GM18526 (cell line): Measurements from ENCODE around the gene ASCL2.

ENCODE experiments used
- POLR2A ChIP-seq: IDR thresholded peaks from 3 replicates; pipeline ENCODE4 v1.6.1; 2011; ENCODE audit not compliant: insufficient read length; ENCODE audit errors: extremely low read depth

The ASCL2 gene

DNA sequence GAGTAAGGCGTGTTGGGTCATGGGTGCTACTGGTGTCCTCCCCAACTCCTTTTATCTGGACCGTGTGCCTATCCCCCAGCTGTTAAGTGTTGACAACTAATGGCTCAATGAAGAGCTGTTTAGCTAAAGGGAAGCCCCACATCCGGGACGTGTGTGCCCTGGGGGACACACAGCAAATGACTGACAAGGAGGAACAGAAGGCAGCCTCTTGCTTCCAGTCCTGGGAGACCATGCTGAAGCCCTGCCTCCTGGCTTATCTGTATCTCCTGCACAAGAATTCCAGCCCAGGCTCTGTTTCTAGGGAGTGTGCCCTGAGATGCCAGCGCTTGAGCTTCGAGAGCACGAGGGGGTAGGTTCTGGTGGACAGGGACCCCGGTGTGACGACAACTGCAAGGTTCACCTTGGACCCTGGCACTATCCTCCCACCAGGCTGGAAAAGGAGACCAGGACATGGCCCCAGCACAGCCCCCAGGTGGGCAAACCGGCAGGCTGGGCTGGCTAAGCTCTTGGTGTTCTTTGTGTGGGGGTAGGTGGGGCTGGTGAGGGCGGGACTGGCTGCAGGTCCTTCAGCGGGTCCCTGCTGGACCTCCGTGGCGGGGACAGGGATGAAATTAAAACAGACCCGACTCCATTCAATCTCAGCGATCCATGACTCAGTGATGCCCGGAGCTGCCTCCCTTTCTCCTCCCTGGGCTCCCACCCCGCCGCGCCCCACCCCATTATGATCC is 21.0 kb downstream of the ASCL2 start:
- no peak for TF ChIP-seq POLR2A

DNA sequence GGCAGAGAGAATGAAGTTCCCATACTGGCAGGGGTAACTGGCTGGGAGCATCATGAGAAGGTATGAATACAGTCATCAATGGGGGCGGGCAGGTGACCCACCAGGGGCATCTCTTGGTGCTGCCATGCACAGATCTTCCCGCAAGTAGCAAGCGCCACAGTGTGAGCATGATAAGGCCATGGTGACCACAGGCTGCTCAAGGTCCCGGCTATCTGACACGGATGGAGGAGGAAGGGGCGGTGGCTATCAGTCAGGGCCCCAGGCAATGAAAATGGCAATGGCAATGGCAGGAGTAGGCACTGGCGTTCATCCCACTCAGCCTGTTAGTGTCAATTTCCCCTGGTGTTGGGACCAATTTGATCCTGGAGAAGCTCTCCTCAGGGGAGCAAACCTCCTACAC is 21.6 kb downstream of the ASCL2 start:
- TF ChIP-seq POLR2A: no peak

- TF ChIP-seq POLR2A: no peak
Measured at GRCh38 chr11:2248242-2248641, 22.1 kb downstream of the ASCL2 start.

- no peak for TF ChIP-seq POLR2A
Measured at GRCh38 chr11:2247496-2247895, 22.9 kb downstream of the ASCL2 start.

- TF ChIP-seq POLR2A: no peak
Measured at GRCh38 chr11:2240834-2241233, 29.6 kb downstream of the ASCL2 start.

GRCh38 chr11:2237457-2238238 is 32.7 kb downstream of the ASCL2 start:
- TF ChIP-seq POLR2A: no peak

GRCh38 chr11:2235588-2236326 is 34.6 kb downstream of the ASCL2 start:
- TF ChIP-seq POLR2A: no peak

GRCh38 chr11:2234963-2235362 is 35.4 kb downstream of the ASCL2 start:
- no peak for TF ChIP-seq POLR2A

DNA sequence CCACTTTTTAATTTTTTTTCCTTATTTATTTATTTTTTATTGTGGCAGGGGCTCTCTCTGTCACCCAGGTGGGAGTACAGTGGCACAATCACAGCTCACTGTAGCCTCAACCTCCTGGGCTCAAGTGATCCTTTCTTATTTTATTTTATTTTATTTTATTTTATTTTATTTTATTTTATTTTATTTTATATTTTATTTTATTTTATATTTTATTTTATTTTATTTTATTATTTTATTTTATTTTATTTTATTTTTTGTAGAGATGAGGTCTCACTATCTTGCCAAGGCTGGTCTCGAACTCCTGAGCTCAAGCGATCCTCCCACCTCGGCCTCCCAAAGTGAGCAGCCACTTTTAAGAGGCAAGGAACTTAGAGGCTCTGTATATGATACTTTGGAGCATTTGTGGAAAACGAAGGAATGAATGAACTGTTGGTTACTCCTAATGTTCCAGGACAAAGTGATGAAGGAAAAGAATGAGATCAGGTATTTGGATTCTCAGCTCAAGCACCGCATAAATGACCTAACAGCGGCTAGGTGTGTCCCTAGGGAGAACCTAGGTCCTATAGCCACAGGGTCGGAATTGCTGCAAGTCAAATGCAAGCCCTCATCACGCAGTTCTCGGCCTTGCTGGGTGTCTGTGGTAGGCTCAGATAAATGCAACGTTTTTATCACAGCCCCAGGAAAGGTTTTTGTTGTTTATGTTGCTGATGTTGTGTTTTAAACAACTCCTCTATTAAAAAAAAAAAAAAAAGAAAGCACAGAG is 36.5 kb downstream of the ASCL2 start:
- TF ChIP-seq POLR2A: no peak

DNA sequence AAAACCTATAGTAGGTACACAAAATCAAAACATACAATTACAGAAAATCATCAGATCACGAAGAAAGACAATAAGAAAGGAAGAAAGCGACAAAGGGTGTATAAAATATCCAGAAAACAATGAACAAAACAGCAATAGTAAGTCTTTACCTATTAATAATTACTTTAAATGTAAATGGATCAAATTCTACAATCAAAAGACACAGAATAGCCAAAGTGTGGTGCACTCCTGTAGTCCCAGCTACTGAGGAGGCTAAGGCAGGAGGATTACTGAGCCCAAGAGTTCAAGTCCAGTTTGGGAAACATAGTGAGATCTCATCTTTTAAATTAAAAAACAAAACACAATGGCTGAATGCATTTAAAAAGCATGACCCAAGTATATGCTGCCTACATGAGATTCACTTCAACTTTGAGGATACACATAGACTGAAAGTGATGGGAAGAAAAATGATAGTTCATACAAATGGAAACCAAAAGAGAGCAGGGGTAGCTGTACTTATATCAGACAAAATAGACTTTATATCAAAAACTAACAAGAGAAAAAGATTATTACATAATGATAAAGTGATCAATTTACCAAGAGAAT is 40.6 kb downstream of the ASCL2 start:
- no peak for TF ChIP-seq POLR2A

GRCh38 chr11:2224254-2224653 is 46.1 kb downstream of the ASCL2 start:
- TF ChIP-seq POLR2A: no peak

- TF ChIP-seq POLR2A: no peak
Measured at GRCh38 chr11:2223153-2223794, 47.1 kb downstream of the ASCL2 start.

GRCh38 chr11:2222451-2222850 is 47.9 kb downstream of the ASCL2 start:
- no peak for TF ChIP-seq POLR2A

DNA sequence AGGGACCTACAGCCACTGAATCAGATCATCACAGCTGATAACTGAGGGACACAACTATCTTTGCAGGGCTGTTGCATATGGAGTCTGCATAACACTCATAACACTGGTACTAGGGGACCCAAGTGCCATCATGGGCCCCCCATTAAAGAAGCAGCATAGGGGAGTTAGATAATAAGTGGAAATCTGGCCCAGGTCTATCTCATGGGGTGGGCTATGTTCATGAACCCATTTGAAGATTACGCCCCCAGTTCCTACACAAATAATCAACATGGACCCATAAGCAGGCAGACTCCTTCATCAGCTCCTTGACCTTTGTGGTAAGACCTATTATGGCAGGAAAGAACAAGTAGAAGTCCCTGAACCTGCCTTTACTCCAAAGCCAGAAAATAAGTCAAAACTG is 48.8 kb downstream of the ASCL2 start:
- no peak for TF ChIP-seq POLR2A
